Activated CD4-positive, alpha-beta T cell treated with anti-CD3 and anti-CD28 coated beads, Interleukin-2, Interleukin-6, amounts not matched to agents 100 ng/mL and 50 ng/mL, durations not matched to agents 16 hours and 8 hours (primary cell): ENCODE results near the gene LACTBL1.

ENCODE experiments used
- DNase-seq: peaks from one replicate; pipeline ENCODE4 v3.0.0-alpha.2; 2020

The LACTBL1 gene

DNA sequence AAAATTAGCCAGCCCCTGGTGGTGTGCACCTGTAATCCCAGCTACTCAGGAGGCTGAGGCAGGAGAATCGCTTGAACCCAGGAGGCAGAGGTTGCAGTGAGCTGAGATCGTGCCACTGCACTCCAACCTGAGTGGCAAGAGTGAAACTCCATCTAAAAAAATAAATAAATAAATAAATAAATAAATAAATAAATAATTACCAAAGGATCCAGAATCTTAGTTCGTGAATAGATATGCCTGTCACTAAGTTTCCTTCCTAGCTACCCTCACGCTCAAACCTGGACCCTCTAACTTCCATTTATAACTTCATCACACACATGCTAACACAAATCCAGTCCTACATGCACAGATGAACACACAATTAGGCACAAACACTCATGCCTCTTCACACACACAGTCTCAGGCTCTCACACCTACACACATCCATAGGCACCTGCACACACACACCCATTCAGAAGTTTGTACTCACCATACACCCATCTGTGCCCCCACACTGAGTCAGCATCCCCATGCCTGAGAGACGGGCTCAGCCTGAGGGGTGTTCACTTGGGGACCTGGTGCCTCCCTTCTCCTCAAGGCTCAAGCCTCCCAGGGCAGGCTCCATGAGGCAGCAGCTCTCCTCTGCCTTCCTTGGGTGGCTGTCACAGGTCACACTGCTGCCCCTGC lies 61.5 kb downstream of the LACTBL1 start:
- DNase-seq: no peak

DNA sequence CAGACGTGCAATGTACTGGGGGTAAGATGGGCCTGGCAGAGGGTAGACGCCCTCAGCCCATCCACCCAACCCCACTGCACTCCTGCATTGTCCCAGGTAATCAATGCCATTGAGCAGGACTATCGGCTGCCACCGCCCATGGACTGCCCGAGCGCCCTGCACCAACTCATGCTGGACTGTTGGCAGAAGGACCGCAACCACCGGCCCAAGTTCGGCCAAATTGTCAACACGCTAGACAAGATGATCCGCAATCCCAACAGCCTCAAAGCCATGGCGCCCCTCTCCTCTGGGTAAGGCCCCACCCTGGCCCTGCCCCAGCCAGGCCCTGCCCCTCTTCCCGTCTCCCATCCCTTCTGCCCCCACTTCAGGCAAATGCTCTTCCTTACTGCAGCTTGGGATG lies 62.4 kb downstream of the LACTBL1 start:
- no peak for DNase-seq

DNA sequence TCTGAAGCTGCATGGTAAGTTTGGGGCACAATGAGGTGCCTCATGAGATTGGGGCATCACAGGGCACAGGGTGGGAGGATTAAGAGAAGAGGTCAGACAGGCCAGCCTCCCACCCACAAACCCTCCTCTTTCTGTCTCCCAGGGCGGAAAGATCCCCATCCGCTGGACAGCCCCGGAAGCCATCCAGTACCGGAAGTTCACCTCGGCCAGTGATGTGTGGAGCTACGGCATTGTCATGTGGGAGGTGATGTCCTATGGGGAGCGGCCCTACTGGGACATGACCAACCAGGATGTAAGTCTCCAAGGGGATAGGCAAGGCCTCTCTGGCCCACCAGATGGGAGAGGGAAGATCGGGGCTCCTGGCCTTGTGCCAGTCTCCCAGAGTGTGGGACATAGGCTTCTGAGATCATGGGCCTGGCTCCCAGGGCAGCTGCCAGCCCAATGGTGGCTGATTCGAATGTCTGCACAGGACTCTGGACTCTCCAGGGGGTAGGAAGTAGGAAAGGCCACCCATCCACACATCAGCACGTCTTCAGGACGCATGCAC lies 63.7 kb downstream of the LACTBL1 start:
- DNase-seq: no peak

DNA sequence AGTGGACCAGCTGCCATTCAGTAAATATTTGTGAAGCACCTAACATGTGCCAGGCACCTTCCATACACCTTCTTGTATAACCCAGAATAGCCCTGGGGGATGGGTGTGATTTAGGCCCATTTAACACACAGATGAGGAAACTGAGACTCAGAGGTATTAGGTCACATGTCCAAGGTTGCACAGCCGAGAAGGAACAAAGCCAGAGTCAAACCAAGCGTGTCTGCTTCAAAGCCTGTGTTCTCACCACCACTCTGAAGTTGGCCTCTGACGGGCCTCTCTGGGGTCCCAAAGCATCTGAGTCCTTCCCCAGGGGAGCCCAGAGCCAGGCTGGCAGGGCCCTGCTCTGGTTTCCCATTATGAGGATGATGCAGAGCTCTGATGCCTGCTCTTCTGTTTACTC lies 65.1 kb downstream of the LACTBL1 start:
- DNase-seq: no peak

DNA sequence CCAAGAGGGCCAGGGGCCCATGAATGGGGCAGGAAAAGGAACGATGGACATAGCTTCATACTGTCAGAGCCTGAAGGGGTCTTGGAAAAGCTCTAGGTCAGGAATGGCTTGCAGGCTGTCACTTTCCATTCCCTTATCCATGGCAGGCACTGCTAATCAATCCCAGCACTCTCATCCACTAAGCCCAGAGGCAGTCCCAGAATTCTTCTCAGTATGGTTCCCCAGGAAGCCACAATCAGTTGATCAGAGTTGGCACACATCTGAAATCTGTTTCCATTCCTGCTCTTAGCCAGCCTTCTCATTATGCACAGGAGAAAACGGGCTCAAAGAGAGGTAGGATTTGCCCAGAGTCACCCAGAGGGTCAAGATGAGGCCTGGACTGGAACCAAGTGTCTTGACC lies 65.7 kb downstream of the LACTBL1 start:
- DNase-seq: no peak

DNA sequence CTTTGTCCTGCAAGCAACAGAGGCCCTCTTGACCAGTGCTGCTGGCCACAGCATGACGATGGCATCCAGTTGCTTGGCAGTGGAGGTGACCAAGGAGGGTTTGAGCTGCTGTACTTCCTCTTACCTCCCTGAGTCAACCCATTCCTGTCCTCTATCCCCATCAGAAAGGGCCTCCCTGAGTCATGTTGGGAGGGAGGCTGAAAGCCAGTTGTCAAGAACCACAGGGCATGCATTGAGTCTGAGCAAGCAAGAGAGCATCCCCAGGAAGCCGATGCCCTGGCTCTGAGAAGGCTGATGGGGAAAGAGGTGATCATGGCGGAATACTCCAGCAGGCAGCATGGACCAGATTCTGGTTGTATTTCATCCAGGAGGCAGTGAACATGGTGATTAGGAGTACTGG lies 69.6 kb downstream of the LACTBL1 start:
- no peak for DNase-seq
